Measurements from ENCODE around the gene TMEM203. TPM values are rescaled to one million over a fixed set of nuclear protein-coding genes. Genes with fewer than 3 reads are reported as not detected.

TMEM203 gene
- total and polyA plus RNA-seq, 2 of the 4 experiments (the other 2 are of a cell fraction) = 18.8 to 40.6 TPM

- Histone ChIP-seq H3K4me1 (ENCODE audit: control insufficient read depth, insufficient read depth, low read length) (peaks cover 6% of the 10 kb centered on the region), H3K27ac (ENCODE audit: insufficient read depth, low read length) (no peak overlapping the region), H2BK15ac (ENCODE audit: low read depth, low read length) (no peak overlapping the region), H4K5ac (ENCODE audit: low read depth, low read length) (no peak overlapping the region), H3K27me3 (ENCODE audit: control insufficient read depth, insufficient read depth, low read length) (peaks cover 1% of the 10 kb centered on the region; the same call in 1 of the 2 replicates), H3K36me3 (ENCODE audit: control insufficient read depth, insufficient read depth, low read length) (no peaks in the 10 kb centered on the region), H2AK5ac (ENCODE audit: low read depth, low read length) (no peak overlapping the region), H3K56ac (ENCODE audit: extremely low read depth, insufficient read depth, low read length) (no peak overlapping the region), H3K9me3 (ENCODE audit: control insufficient read depth, insufficient read depth, low read length) (no peaks in the 10 kb centered on the region), H3K9ac (ENCODE audit: low read depth, low read length) (no peak overlapping the region), H2AFZ (replicated peaks; ENCODE audit: low read length, poor library complexity) (peak overlapping the region; percentile 85), H3K9me1 (ENCODE audit: insufficient read depth, low read length) (no peaks in the 10 kb centered on the region), H3K79me1 (ENCODE audit: low read depth in 1 of 2, low read length in 2 of 2) (no peaks in the 10 kb centered on the region), H4K91ac (ENCODE audit: insufficient read depth, low read depth, low read length) (no peak overlapping the region), H4K20me1 (ENCODE audit: insufficient read depth, low read length) (no peaks in the 10 kb centered on the region), H4K8ac (ENCODE audit: low read depth in 2 of 2, low read length in 2 of 2) (no peak overlapping the region), H2AK9ac (replicated peaks; ENCODE audit: low read depth, low read length, poor library complexity) (peak overlapping the region; percentile 82), H3K4me3 (ENCODE audit: insufficient read depth, low read depth, low read length) (no peak overlapping the region), H2BK5ac (ENCODE audit: low read depth, low read length, poor library complexity, severe bottlenecking) (no peak overlapping the region), H3K4me2 (ENCODE audit: low read depth, low read length) (no peak overlapping the region), H3K4ac (ENCODE audit: low read depth, low read length) (no peak overlapping the region), H2BK20ac (ENCODE audit: low read depth, low read length) (no peak overlapping the region), H3K23ac (ENCODE audit: low read depth, low read length) (no peak overlapping the region), H3K18ac (ENCODE audit: low read depth, low read length) (no peak overlapping the region), H3K14ac (replicated peaks; ENCODE audit: low read depth, low read length) (no peak overlapping the region), H2BK120ac (ENCODE audit: low read depth, low read length) (no peak overlapping the region)
- DNase-seq = no peak
- 31% methylated on average over 10 of the region's 18 CpGs; no CpG with 5 or more reads in 1 of the 2 experiments for WGBS, 2 experiments (ENCODE audit: extremely low coverage in 2 of 2, insufficient read length in 1 of 2)
- POLR2A ChIA-PET (ENCODE audit: unreplicated experiment) = no interaction called here
- BruUV-seq (replicated peaks) = no TSS peak
- intact Hi-C loops (cut with micrococcal nuclease) = loop anchor here (1.0 to 2.0 kb wide), 2 partner anchors 110 to 181 kb away; partner anchors contain the start of gene NPDC1
- no peak for TF ChIP-seq NFE2L2 (IDR thresholded peaks at IDR 0.05; ENCODE audit: low read depth, low read length)
- TF ChIP-seq FOS (IDR thresholded peaks at IDR 0.05; ENCODE audit: low read depth, low read length) = no peak
- no peak for TF ChIP-seq POLR2A (IDR thresholded peaks at IDR 0.05; ENCODE audit: low read depth, low read length)
- TF ChIP-seq BHLHE40 (IDR thresholded peaks at IDR 0.05; ENCODE audit: low read depth, low read length) = no peak
- TF ChIP-seq MAZ (IDR thresholded peaks at IDR 0.05; ENCODE audit: borderline replicate concordance, low read depth, low read length) = no peak
- TF ChIP-seq SMC3 (IDR thresholded peaks at IDR 0.05; ENCODE audit: low read depth, low read length) = no peak
- no peak for TF ChIP-seq RAD21 (IDR thresholded peaks at IDR 0.05; ENCODE audit: low read length)
- TF ChIP-seq CHD1 (IDR thresholded peaks at IDR 0.05; ENCODE audit: low read depth, low read length) = no peak
- TF ChIP-seq ELK1 (IDR thresholded peaks at IDR 0.05; ENCODE audit: borderline replicate concordance, low read depth, low read length) = no peak
- TF ChIP-seq RCOR1 (IDR thresholded peaks at IDR 0.05; ENCODE audit: insufficient replicate concordance, low read length) = no peak
- no peak for TF ChIP-seq MXI1 (IDR thresholded peaks at IDR 0.05; ENCODE audit: borderline replicate concordance, low read depth, low read length)
- TF ChIP-seq, protein P1, sequence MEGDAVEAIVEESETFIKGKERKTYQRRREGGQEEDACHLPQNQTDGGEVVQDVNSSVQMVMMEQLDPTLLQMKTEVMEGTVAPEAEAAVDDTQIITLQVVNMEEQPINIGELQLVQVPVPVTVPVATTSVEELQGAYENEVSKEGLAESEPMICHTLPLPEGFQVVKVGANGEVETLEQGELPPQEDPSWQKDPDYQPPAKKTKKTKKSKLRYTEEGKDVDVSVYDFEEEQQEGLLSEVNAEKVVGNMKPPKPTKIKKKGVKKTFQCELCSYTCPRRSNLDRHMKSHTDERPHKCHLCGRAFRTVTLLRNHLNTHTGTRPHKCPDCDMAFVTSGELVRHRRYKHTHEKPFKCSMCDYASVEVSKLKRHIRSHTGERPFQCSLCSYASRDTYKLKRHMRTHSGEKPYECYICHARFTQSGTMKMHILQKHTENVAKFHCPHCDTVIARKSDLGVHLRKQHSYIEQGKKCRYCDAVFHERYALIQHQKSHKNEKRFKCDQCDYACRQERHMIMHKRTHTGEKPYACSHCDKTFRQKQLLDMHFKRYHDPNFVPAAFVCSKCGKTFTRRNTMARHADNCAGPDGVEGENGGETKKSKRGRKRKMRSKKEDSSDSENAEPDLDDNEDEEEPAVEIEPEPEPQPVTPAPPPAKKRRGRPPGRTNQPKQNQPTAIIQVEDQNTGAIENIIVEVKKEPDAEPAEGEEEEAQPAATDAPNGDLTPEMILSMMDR (conservative IDR thresholded peaks at IDR 0.05; ENCODE audit: low read depth, low read length) = no peak
- TF ChIP-seq CEBPB (IDR thresholded peaks at IDR 0.05; ENCODE audit: low read depth, low read length) = no peak
- in situ Hi-C loops (cut with MboI; ENCODE audit: low sequenced_read_pairs) = loop anchor here (5.0 kb wide), 1 partner anchor 106 kb away; no protein-coding TSS in a partner anchor
- dilution Hi-C loops (cut with HindIII; ENCODE audit: low sequenced_read_pairs, unreplicated experiment) = no loop called here
- ATAC-seq (ENCODE audit: low read depth) = no peak
- CTCF ChIA-PET = interaction anchor here (1.2 kb wide), 1 partner anchor 9 kb away, joined by 6 read pairs; no protein-coding TSS in a partner anchor
Observed at GRCh38 chr9:137227853-137228505, 22.5 kb upstream of the TMEM203 start.

Data from IMR-90 (cell line).